Immature natural killer cell (primary cell): Measurements from ENCODE around the gene CDK7. TPM values are rescaled to one million over a fixed set of nuclear protein-coding genes. Genes with fewer than 3 reads are reported as not detected.
"Not testable (repeated sequence)": the region's sequence is repeated elsewhere in the genome, so short reads cannot be mapped to it uniquely, and the experiment has no call there.

ENCODE experiments used
- DNase-seq, 3 donors: peaks; one replicate each; pipeline ENCODE4 v3.0.0; 2022; ENCODE audit warnings: mixed read lengths in 1 of 3
- H3K27ac Mint-ChIP-seq, 6 donors: one replicate each; pipeline ENCODE4 v1.8.0; 2020; ENCODE audit warnings: mixed read lengths in 6 of 6, mild to moderate bottlenecking in 5 of 6, inconsistent platforms in 4 of 6, moderate library complexity in 3 of 6
- H3K27me3 Mint-ChIP-seq, 3 donors: one replicate each; pipeline ENCODE4 v1.8.0; 2020 to 2021; ENCODE audit warnings: low read depth in 3 of 3, mild to moderate bottlenecking in 3 of 3, mixed read lengths in 3 of 3, moderate library complexity in 3 of 3, inconsistent platforms in 1 of 3
- H3K36me3 Mint-ChIP-seq, 3 donors: one replicate each; pipeline ENCODE4 v1.8.0; 2020; ENCODE audit warnings: mixed read lengths in 3 of 3, inconsistent platforms in 2 of 3, mild to moderate bottlenecking in 2 of 3
- H3K4me1 Mint-ChIP-seq, 2 donors: one replicate each; pipeline ENCODE4 v1.8.0; 2020; ENCODE audit warnings: inconsistent platforms in 2 of 2, mild to moderate bottlenecking in 2 of 2, mixed read lengths in 2 of 2, moderate library complexity in 1 of 2
- H3K4me3 Mint-ChIP-seq, 5 donors: one replicate each; pipeline ENCODE4 v1.8.0; 2020; ENCODE audit warnings: mild to moderate bottlenecking in 5 of 5, mixed read lengths in 5 of 5, inconsistent platforms in 3 of 5, moderate library complexity in 3 of 5
- H3K9me3 Mint-ChIP-seq, 6 donors: one replicate each; pipeline ENCODE4 v1.8.0; 2020; ENCODE audit warnings: mild to moderate bottlenecking in 6 of 6, mixed read lengths in 6 of 6, inconsistent platforms in 4 of 6, moderate library complexity in 3 of 6
- polyA plus RNA-seq, 3 donors: library from polyadenylated mRNA; unstranded; fragments of 300-500 nt; fragmentation: Illumina TruSeq; gene quantifications; one replicate each; pipeline ENCODE4 v1.2.3, GENCODE V29; 2021

The CDK7 gene
- polyA plus RNA-seq, 3 donors from 2014 or later = 22.4 to 28.2 (median 24.3) TPM

GRCh38 chr5:69219939-69220338 lies 14.7 kb upstream of the CDK7 start:
- H3K4me1 Mint-ChIP-seq = peaks cover 18 to 36% of the 10 kb centered on the region in 2 donors
- no peaks in the 10 kb centered on the region for H3K9me3 Mint-ChIP-seq
- H3K27ac Mint-ChIP-seq = no peak overlapping the region
- H3K4me3 Mint-ChIP-seq = no peak overlapping the region
- peaks cover 0 to 4% (median 0%) of the 10 kb centered on the region in 3 donors for H3K36me3 Mint-ChIP-seq
- no peak for DNase-seq
- peaks cover 5 to 14% (median 10%) of the 10 kb centered on the region in 3 donors for H3K27me3 Mint-ChIP-seq

- not testable (repeated sequence) for H3K36me3 Mint-ChIP-seq, H3K4me3 Mint-ChIP-seq, H3K27ac Mint-ChIP-seq, DNase-seq, H3K9me3 Mint-ChIP-seq
- Mint-ChIP-seq H3K27me3 (peaks cover 5 to 12% (median 10%) of the 10 kb centered on the region in 3 donors), H3K4me1 (peaks cover 18 to 36% of the 10 kb centered on the region in 2 donors)
These were observed 14.3 kb upstream of the CDK7 start for GRCh38 chr5:69220371-69220770.

- peaks cover 5 to 12% (median 10%) of the 10 kb centered on the region in 3 donors for H3K27me3 Mint-ChIP-seq
- not testable (repeated sequence) for H3K4me3 Mint-ChIP-seq, DNase-seq, H3K9me3 Mint-ChIP-seq, H3K27ac Mint-ChIP-seq, H3K36me3 Mint-ChIP-seq
- H3K4me1 Mint-ChIP-seq = peaks cover 18 to 36% of the 10 kb centered on the region in 2 donors
These were observed 13.9 kb upstream of the CDK7 start for GRCh38 chr5:69220833-69221232.

- DNase-seq = no peak
- Mint-ChIP-seq H3K4me3 (no peak overlapping the region), H3K27ac (no peak overlapping the region), H3K36me3 (peaks cover 0 to 4% (median 4%) of the 10 kb centered on the region in 3 donors), H3K9me3 (no peaks in the 10 kb centered on the region), H3K27me3 (peaks cover 0 to 2% (median 0%) of the 10 kb centered on the region in 3 donors), H3K4me1 (peaks cover 2 to 9% of the 10 kb centered on the region in 2 donors)
These were observed 10.2 kb upstream of the CDK7 start for GRCh38 chr5:69224520-69224919.

- H3K9me3 Mint-ChIP-seq = no peaks in the 10 kb centered on the region
- H3K4me1 Mint-ChIP-seq = peaks cover 2 to 8% of the 10 kb centered on the region in 2 donors
- peaks cover 0 to 2% (median 0%) of the 10 kb centered on the region in 3 donors for H3K27me3 Mint-ChIP-seq
- H3K36me3 Mint-ChIP-seq = peaks cover 0 to 6% (median 4%) of the 10 kb centered on the region in 3 donors
- H3K27ac Mint-ChIP-seq = no peak overlapping the region
- DNase-seq = no peak
- no peak overlapping the region for H3K4me3 Mint-ChIP-seq
These were observed 8.8 kb upstream of the CDK7 start for GRCh38 chr5:69225860-69226259.

- DNase-seq = no peak
- Mint-ChIP-seq H3K9me3 (no peaks in the 10 kb centered on the region), H3K27ac (no peak overlapping the region), H3K4me1 (peaks cover 9 to 14% of the 10 kb centered on the region in 2 donors), H3K27me3 (peaks cover 2 to 3% (median 3%) of the 10 kb centered on the region in 3 donors), H3K4me3 (no peak overlapping the region), H3K36me3 (peaks cover 0 to 6% (median 0%) of the 10 kb centered on the region in 3 donors)
These were observed 4.5 kb upstream of the CDK7 start for GRCh38 chr5:69230181-69230580.

GRCh38 chr5:69231281-69231680 lies 3.4 kb upstream of the CDK7 start:
- peaks cover 0 to 6% (median 0%) of the 10 kb centered on the region in 3 donors for H3K36me3 Mint-ChIP-seq
- peaks cover 20 to 25% of the 10 kb centered on the region in 2 donors for H3K4me1 Mint-ChIP-seq
- no peak overlapping the region for H3K27ac Mint-ChIP-seq
- no peaks in the 10 kb centered on the region for H3K9me3 Mint-ChIP-seq
- peaks cover 2 to 3% (median 3%) of the 10 kb centered on the region in 3 donors for H3K27me3 Mint-ChIP-seq
- H3K4me3 Mint-ChIP-seq = no peak overlapping the region
- DNase-seq = no peak

- Mint-ChIP-seq H3K36me3 (peaks cover 0 to 6% (median 0%) of the 10 kb centered on the region in 3 donors), H3K4me3 (no peak overlapping the region), H3K27me3 (peaks cover 2 to 3% (median 3%) of the 10 kb centered on the region in 3 donors), H3K27ac (peak overlapping the region in 1 of 6 donors; percentile 26), H3K4me1 (peaks cover 22 to 30% of the 10 kb centered on the region in 2 donors), H3K9me3 (no peaks in the 10 kb centered on the region)
- no peak for DNase-seq
These were observed 2.8 kb upstream of the CDK7 start for GRCh38 chr5:69231851-69232250.

GRCh38 chr5:69236733-69237132 lies 2.0 kb downstream of the CDK7 start:
- peaks cover 10 to 14% (median 11%) of the 10 kb centered on the region in 3 donors for H3K36me3 Mint-ChIP-seq
- not testable (repeated sequence) for DNase-seq, H3K27me3 Mint-ChIP-seq, H3K9me3 Mint-ChIP-seq
- peak overlapping the region in 4 of 6 donors; percentile 5 to 53 (median 26) for H3K27ac Mint-ChIP-seq
- H3K4me3 Mint-ChIP-seq = peak overlapping the region; percentile 50 to 65 (median 62)
- H3K4me1 Mint-ChIP-seq = peaks cover 52 to 72% of the 10 kb centered on the region in 2 donors

- Mint-ChIP-seq H3K36me3 (peaks cover 11 to 18% (median 12%) of the 10 kb centered on the region in 3 donors), H3K27ac (peak overlapping the region in 1 of 6 donors; percentile 45), H3K27me3 (peaks cover 2 to 5% (median 3%) of the 10 kb centered on the region in 3 donors), H3K4me3 (peak overlapping the region in 2 of 5 donors; percentile 1 to 55), H3K9me3 (no peaks in the 10 kb centered on the region), H3K4me1 (peaks cover 56 to 82% of the 10 kb centered on the region in 2 donors)
- DNase-seq = no peak
These were observed 3.2 kb downstream of the CDK7 start for GRCh38 chr5:69237877-69238276.

- Mint-ChIP-seq H3K36me3 (peaks cover 11 to 18% (median 18%) of the 10 kb centered on the region in 3 donors), H3K27me3 (peaks cover under 1 to 5% (median 2%) of the 10 kb centered on the region in 3 donors), H3K4me1 (peaks cover 59 to 90% of the 10 kb centered on the region in 2 donors), H3K27ac (peak overlapping the region in 3 of 6 donors; percentile 43 to 76 (median 68)), H3K9me3 (no peaks in the 10 kb centered on the region), H3K4me3 (peak overlapping the region in 1 of 5 donors; percentile 45)
- no peak for DNase-seq
These were observed 4.1 kb downstream of the CDK7 start for GRCh38 chr5:69238760-69239251.

GRCh38 chr5:69242215-69242927 lies 7.7 kb downstream of the CDK7 start:
- H3K4me3 Mint-ChIP-seq = no peak overlapping the region
- no peaks in the 10 kb centered on the region for H3K9me3 Mint-ChIP-seq
- peaks cover 0 to 1% (median 0%) of the 10 kb centered on the region in 3 donors for H3K27me3 Mint-ChIP-seq
- no peak for DNase-seq
- no peak overlapping the region for H3K27ac Mint-ChIP-seq
- H3K4me1 Mint-ChIP-seq = peaks cover 44 to 83% of the 10 kb centered on the region in 2 donors
- peaks cover 6 to 23% (median 18%) of the 10 kb centered on the region in 3 donors for H3K36me3 Mint-ChIP-seq

- Mint-ChIP-seq H3K27ac (no peak overlapping the region), H3K4me1 (peaks cover 34 to 70% of the 10 kb centered on the region in 2 donors), H3K9me3 (peaks cover 0 to 4% (median 0%) of the 10 kb centered on the region in 6 donors), H3K4me3 (no peak overlapping the region), H3K27me3 (peaks cover 0 to 1% (median 0%) of the 10 kb centered on the region in 3 donors), H3K36me3 (peaks cover 8 to 25% (median 25%) of the 10 kb centered on the region in 3 donors)
- no peak for DNase-seq
These were observed 10.3 kb downstream of the CDK7 start for GRCh38 chr5:69245031-69245430.

- peaks cover 4 to 17% (median 9%) of the 10 kb centered on the region in 3 donors for H3K36me3 Mint-ChIP-seq
- peaks cover 23 to 44% of the 10 kb centered on the region in 2 donors for H3K4me1 Mint-ChIP-seq
- H3K4me3 Mint-ChIP-seq = no peak overlapping the region
- DNase-seq = no peak
- peaks cover 0 to 4% (median 0%) of the 10 kb centered on the region in 6 donors for H3K9me3 Mint-ChIP-seq
- H3K27ac Mint-ChIP-seq = no peak overlapping the region
- no peaks in the 10 kb centered on the region for H3K27me3 Mint-ChIP-seq
These were observed 13.3 kb downstream of the CDK7 start for GRCh38 chr5:69248019-69248418.
